RCC 7860 (cell line): Measurements from ENCODE around the gene ACSF3.
"Not testable (repeated sequence)": the region's sequence is repeated elsewhere in the genome, so short reads cannot be mapped to it uniquely, and the experiment has no call there.

Source experiments
- DNase-seq: peaks from one replicate; pipeline ENCODE4 v3.0.0-alpha.2; 2015; ENCODE audit warnings: low spot score
- FAIRE-seq: peaks from 2 replicates; lab custom pipeline; 2012; peaks lifted over from hg19 to GRCh38; lab: Jason Lieb, UNC

ACSF3 gene

DNA sequence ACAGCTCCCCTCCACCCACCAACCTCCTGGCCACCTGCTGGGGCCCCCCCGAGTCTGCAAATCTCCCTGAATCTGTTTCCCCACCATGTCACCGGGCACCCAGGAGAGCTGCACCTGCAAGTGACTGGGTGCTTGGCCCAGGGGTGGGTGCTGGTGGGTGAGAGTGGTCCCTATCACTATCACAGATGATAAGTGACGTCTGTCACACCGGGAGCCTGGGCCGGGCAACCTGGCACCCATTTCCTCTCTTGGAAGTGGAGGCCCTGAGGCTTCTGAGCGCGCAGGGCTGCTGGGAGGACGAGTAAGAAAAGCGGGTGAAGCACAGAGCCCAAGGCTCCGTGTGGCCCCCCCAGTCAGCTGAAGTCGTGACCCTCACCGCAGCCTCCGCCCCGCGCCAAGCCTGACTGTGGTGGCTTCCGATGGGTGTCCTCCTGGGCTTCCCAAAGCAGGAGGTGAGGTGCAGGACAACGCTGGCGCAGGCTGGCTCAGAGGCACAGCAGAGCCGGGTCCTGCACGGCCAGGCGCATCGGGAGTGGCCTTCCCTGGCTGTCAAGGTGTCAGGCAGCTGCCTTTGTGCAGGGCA is 21.0 kb upstream of the ACSF3 start:
- no peak for DNase-seq
- FAIRE-seq, result no peak

DNA sequence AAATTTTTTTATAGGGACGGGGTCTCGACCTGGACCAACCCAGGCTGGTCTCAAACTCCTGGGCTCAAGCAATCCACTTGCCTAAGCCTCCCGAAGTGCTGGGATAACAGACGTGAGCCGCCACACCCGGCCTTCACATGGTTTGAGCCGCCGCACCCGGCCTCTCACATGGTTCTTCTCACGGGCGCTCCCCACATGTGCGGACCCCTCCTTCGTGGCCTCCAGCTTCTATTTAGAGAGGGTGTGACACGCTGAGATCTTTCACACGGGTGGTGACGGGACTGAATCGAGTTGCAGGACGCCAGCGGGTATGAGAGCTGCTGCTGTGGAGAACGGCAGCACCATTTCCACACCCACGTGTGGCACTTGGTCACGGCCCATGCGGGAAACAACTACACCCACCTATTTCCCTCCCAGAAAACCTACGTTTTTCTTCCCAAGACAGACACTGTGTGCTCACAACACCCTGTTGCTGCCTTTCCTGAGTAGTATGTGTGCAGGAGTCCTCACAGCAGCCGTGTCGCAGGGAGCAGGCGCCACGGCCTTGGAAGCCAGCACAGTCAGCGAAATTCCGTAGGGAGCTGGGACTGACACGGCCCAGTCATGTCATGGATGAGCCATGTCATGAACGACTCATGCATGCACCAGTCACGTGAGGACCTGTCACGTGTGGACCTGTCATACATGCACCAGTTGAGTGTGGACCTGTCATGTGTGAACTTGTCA is 20.1 kb upstream of the ACSF3 start:
- FAIRE-seq, result no peak
- no peak for DNase-seq

DNA sequence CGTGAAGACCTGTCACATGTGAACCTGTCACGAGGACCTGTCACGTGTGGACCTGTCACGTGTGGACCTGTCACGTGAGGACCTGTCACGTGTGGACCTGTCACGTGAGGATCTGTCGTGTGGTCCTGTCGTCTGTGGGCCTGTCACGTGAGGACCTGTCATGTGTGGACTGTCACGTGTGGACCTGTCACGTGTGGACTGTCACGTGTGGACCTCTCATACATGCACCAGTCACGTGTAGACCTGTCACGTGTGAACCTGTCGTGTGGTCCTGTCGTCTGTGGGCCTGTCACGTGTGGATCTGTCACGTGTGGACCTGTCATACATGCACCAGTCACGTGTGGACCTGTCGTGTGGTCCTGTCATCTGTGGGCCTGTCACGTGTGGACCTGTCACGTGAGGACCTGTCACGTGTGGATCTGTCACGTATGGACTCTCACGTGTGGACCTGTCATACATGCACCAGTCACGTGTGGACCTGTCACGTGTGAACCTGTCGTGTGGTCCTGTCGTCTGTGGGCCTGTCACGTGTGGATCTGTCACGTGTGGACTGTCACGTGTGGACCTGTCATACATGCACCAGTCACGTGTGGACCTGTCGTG is 19.5 kb upstream of the ACSF3 start:
- DNase-seq, FAIRE-seq: not testable (repeated sequence)

DNA sequence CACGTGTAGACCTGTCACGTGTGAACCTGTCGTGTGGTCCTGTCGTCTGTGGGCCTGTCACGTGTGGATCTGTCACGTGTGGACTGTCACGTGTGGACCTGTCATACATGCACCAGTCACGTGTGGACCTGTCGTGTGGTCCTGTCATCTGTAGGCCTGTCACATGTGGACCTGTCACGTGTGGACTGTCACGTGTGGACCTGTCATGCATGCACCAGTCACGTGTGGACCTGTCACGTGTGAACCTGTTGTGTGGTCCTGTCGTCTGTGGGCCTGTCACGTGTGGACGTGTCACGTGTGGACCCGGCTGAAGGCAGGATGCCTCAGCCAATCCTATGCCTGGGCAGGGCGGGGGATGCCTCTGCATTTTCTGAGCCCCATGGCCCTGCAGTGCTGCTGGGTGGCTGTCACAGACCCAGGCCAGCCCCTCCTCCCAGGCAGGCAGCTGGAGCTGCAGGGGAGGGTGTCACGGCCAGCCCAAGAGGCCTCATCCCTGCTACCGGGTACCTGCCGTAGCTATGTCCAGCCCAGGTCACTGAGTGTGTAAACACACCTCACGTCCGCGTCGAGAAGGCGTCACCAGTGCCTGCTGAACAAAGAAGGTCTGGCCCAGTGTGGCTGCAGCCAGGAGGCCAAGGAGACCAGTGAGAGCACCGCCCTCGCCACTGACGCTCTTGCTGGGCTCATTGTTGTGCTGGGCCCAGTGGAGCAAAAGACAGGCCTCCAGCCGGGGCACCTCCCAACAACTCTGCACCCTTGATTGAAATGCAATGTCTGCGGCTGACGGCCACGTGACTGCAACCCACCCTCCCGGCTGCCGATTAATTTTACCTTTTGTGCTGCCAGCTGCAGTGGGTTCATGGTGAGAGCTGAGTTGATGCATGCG is 18.6 kb upstream of the ACSF3 start:
- DNase-seq (no peak), FAIRE-seq (no peak)

GRCh38 chr16:89076159-89076558 is 17.5 kb upstream of the ACSF3 start:
- FAIRE-seq (no peak), DNase-seq (no peak)

DNA sequence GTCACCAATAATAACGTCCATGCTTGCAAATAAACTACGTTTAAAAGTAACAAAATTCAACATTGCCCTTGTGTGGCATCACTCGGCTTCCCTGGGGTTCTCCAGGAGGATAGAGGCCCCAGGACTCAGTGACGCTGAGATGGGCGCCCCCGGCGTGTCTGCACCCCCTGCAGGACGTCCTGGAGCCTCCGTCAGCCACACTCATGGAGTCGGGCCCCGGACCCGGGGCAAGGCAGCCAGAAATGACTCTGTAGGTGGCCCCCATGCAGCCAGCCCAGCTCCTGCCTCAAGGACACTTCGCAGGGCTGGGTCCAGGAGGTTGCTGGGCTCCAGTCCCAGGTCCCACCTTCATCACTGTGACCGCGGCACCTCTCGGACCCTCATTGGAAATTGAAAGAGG is 16.6 kb upstream of the ACSF3 start:
- FAIRE-seq (no peak), DNase-seq (no peak)

- FAIRE-seq (no peak), DNase-seq (no peak)
Measured at GRCh38 chr16:89078172-89078571, 15.5 kb upstream of the ACSF3 start.

GRCh38 chr16:89079434-89079980 is 14.1 kb upstream of the ACSF3 start:
- DNase-seq (no peak), FAIRE-seq (no peak)

DNA sequence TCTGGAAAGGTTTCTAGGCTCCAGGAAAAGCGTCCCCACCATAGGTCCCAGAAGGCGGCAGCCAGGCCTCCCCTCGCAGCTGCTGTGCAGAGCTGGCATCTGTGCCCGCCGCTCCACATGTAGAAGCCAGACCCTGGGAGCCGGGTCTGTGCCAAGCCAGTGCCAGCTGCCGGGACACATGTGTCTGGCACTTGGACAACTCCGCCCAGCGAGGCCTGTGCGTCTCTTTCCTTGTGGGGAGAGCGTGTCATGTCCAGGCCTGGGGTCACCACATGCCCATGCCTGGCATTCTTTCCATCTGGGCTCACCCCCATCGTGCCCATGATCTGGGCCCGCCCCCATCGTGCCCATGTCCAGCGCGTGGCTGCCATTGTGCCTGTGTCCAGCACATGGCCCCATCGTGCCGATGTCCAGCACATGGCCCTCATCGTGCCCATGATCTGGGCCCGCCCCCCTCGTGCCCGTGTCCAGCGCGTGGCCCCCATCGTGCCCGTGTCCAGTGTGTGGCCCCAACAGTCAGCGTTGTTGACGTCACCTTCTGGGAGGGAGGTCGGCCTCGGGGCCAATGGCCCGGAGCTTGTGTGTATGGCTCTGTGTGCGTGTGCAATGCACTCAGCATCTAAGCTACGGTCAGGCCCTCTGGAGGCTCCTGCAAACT is 13.3 kb upstream of the ACSF3 start:
- FAIRE-seq, result no peak
- no peak for DNase-seq

DNA sequence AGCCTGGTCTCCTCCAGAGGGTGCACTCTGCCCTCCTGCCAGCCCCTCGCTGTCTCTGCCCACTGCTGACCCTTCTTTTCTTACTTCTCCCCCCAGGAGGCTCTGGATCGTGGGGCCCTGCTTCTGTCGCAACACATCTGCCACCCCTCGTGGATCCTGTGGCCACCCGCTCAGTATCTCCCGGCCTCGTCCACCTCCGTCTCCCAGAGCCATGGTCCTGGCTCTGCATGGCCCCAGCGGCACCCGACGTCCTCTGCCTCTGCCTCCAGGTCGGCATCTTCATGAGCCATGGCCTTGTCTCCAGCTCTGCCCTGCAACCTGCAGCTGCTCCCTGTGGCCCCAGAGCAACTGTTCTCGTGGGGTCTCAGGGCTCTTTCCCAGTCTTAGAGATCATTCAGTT is 12.1 kb upstream of the ACSF3 start:
- FAIRE-seq (no peak), DNase-seq (no peak)

GRCh38 chr16:89084411-89084810 is 9.2 kb upstream of the ACSF3 start:
- DNase-seq (no peak), FAIRE-seq (no peak)

DNA sequence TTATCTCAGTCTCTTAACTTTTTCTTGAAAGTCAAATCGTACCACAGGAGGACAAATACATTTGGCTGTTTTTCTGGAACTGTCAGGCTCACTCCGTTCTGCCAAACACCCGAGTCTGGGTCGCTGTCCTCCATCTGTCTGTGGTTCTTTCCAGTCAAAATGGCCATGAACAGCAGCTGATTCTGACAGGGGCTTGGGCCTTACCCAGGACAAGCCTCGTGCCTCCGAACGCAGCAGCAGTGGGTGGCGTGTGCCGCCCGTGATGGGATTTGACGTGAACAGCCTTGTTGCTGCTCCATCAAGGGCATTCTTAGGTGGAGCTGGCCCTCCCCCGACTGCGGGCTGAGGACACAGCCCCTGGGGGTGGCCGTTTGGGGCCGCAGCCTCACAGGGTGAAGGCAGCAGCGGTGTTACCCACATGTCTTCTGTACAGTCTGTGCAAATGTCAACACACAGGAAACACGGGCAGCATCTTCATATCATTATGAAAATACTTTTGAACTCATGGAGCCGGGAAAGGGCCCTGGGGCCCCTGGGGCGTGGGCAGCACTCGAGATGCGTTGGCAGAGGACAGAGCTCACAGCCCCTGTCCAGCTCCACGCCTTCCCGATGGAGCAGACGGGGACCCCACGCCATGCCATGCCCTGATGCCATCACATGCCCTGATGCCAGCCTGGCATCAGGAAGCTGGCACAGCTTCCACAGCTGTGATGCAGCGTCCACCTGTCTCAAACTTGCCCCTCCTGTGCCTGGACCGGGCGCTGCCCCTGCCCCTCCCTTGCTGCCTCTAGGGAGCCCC is 8.6 kb upstream of the ACSF3 start:
- DNase-seq (no peak), FAIRE-seq (no peak)

GRCh38 chr16:89085755-89086154 is 7.9 kb upstream of the ACSF3 start:
- no peak for DNase-seq
- no peak for FAIRE-seq

GRCh38 chr16:89087922-89088497 is 5.6 kb upstream of the ACSF3 start:
- DNase-seq (no peak), FAIRE-seq (no peak)

- FAIRE-seq (no peak), DNase-seq (no peak)
Measured at GRCh38 chr16:89089120-89089519, 4.5 kb upstream of the ACSF3 start.

- FAIRE-seq (no peak), DNase-seq (no peak)
Measured at GRCh38 chr16:89090182-89090630, 3.4 kb upstream of the ACSF3 start.

DNA sequence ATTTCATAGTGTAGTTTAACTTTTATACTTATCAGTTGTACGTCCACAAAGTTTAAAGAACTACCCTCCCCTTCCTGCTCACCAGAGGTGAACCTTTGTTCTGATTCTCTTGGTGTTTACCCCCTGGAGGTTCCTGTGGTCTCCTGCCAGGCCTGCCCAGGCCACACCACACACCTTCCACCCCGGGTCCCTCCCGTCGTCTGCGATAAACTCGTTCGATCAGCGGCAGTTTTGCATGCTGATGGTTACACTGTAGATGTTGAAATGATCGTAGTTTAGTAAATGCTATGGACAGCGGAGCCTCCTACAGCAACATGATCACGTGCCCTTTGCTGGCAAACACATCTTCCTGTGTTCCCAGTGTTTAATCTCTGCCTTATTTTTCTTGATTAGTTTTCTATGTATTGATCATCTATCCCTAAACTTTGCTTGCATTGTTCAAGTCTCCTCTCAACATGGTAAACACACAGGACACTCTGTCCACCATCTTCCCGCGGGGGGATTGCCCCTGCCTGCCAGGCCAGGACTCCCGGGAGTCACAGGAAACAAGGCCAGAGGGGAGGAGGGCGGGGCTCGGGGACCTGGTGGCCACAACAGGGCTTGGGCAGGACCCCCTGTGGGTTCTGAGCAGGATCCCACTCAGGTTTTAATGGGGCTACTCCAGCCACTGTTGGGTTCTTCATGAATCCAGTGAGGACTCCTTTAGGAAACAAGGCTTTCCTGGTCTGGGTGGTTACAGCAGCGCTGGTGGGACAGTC is 2.8 kb upstream of the ACSF3 start:
- DNase-seq, result no peak
- no peak for FAIRE-seq

DNA sequence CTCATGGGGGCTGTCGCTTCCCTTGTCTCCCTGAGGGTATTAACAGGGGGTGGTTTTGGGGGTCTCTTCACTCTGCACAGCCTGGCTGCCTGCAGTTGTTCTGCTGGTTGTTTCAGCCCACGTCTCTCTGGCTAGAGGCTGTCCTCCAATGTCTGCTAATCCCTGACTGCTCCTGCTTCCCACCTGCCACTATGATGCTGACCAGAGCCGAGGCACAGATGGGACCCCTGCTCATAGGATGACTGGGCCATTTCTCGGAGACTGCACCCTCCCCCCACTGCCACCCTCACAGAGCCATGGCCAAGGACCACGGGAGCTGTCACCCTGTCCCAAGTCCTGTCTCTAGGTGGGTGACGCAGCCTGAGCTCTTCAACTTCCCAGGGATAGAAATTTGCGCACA is 1.6 kb upstream of the ACSF3 start:
- FAIRE-seq, result no peak
- no peak for DNase-seq

DNA sequence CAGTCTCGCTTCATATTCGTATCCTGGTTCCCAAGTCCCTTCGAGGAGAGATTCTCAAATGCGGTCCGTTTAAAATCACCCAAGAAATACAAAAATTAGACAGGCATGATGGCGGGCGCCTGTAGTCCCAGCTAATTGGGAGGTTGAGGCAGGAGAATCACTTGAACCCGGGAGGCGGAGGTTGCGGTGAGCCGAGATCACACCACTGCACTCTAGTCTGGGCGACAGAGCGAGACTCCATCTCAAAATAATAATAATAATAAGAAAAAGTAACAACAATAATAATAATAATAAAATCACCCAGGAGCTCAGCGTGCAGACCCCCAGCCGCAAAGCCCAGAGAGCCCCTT is 425 bp upstream of the ACSF3 start:
- FAIRE-seq, result not testable (repeated sequence)

More for the DNA sequence above, 425 bp upstream of the ACSF3 start:
- DNase-seq, result not testable (repeated sequence)
